GM12872 (cell line): ENCODE results near the gene KRTAP12-3.

Source experiments
- TF ChIP-seq, protein P1 (sequence below): IDR thresholded peaks from 3 replicates; pipeline ENCODE4 v1.5.1; 2011; ENCODE audit warnings: low read depth, mild to moderate bottlenecking, low read length, moderate library complexity; ENCODE audit not compliant: insufficient read depth

The KRTAP12-3 gene

DNA sequence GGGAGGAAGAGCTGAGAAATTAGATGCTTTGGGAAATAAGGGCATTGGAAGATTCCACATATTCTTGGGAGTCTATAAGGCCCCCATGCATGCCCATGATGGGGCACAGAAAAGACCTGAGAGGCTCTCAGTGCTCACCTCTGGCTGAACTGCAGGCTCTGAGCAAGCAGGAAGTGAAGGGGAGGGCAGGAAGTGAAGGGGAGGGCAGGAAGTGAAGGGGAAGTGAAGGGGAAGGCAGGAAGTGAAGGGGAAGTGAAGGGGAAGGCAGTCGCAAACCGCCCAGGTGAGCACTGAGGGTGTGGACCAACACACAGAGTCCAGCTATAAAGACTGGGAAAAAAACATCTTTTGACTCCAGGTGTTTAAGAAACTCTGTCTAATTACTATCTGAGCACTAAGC is 27.3 kb upstream of the KRTAP12-3 start:
- TF ChIP-seq, protein P1, sequence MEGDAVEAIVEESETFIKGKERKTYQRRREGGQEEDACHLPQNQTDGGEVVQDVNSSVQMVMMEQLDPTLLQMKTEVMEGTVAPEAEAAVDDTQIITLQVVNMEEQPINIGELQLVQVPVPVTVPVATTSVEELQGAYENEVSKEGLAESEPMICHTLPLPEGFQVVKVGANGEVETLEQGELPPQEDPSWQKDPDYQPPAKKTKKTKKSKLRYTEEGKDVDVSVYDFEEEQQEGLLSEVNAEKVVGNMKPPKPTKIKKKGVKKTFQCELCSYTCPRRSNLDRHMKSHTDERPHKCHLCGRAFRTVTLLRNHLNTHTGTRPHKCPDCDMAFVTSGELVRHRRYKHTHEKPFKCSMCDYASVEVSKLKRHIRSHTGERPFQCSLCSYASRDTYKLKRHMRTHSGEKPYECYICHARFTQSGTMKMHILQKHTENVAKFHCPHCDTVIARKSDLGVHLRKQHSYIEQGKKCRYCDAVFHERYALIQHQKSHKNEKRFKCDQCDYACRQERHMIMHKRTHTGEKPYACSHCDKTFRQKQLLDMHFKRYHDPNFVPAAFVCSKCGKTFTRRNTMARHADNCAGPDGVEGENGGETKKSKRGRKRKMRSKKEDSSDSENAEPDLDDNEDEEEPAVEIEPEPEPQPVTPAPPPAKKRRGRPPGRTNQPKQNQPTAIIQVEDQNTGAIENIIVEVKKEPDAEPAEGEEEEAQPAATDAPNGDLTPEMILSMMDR = no peak

DNA sequence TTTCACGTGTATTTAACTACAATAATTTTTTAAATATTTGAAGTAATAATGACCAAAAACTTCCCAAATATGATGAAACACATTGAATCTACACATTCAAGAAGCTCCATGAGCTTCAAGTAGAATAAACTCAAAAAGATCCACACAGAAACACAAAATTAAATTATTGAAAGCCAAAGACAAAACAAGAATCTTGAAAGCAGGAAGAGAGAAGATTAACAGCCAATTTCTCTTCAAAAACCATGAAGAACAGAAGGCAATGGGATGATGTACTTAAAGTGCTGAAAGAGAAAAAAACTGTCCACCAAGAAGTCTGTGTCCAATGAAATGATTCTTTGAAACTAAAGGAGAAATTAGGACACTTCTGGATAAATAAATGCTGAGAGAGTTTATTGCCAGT is 25.7 kb upstream of the KRTAP12-3 start:
- TF ChIP-seq, protein P1 = no peak

- TF ChIP-seq, protein P1 = no peak
Measured at GRCh38 chr21:44636209-44637017, 21.3 kb upstream of the KRTAP12-3 start.

DNA sequence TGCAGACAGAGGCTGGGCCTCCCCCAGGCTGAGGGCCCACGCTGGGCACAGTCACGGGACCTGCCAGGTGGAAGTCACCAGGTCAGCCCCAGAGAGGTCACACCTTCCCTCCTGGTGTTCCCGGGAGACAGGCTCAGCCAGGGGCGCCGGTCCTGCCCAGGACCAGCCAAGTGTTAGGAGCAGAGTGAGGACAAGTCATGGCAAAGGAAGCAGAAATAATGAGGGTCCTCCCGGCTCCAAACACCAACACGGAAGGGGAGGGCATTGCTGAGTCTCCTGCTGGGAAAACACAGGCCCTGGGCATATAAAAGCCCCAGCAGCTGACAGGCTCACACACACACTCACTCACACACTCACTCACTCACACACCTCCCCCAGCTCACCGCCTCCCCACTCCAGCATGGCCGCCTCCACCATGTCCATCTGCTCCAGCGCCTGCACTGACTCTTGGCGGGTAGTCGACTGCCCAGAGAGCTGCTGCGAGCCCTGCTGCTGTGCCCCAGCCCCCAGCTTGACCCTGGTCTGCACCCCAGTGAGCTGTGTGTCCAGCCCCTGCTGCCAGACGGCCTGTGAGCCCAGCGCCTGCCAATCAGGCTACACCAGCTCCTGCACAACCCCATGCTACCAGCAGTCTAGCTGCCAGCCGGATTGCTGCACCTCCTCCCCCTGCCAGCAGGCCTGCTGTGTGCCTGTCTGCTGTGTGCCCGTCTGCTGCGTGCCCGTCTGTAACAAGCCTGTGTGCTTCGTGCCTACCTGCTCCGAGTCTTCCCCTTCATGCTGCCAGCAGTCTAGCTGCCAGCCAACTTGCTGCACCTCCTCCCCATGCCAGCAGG is 20.5 kb upstream of the KRTAP12-3 start, which contains the start of gene KRTAP10-10:
Gene KRTAP10-10, plus strand, starts transcription at position 339 of the 833 bp plus-strand sequence. Its CDS starts 62 bp downstream, at position 401.
- TF ChIP-seq, protein P1 = no peak

DNA sequence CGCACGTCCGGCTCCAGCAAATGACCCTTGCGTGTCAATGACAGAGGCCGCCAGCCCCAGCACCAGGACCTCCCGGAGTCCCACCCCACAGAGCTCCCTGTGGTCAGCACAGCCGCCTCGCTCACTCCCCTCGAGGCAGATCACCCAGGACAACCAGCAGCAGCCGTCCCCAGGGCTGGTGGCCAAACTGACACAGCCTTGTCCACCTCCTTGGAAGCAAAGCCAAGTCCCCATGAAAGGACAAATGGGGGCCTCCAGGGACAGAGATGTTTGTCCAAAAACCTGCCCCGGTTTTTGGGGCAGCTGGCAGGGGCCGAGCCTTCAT is 18.4 kb upstream of the KRTAP12-3 start:
- TF ChIP-seq, protein P1 = no peak

- TF ChIP-seq, protein P1 = no peak
Measured at GRCh38 chr21:44640761-44641160, 17.0 kb upstream of the KRTAP12-3 start.

GRCh38 chr21:44643741-44644310 is 13.9 kb upstream of the KRTAP12-3 start:
- TF ChIP-seq, protein P1 = no peak
